ENCODE measurements around the gene LRMDA.

The LRMDA gene

GRCh38 chr10:76488602-76489001 lies 1057.2 kb downstream of the LRMDA start:
- no peaks in the 10 kb centered on the region for H3K36me3 ChIP-seq
- H3K4me3 ChIP-seq (ENCODE audit: low read depth, low read length): no peak overlapping the region
- no peak for TF ChIP-seq CTCF (IDR thresholded peaks at IDR 0.05; ENCODE audit: low read depth, low read length)
- H3K9me3 ChIP-seq (ENCODE audit: severe bottlenecking): peaks cover 14% of the 10 kb centered on the region
- no peak for DNase-seq
- no peak overlapping the region for H3K27ac ChIP-seq
- H3K27me3 ChIP-seq (ENCODE audit: insufficient read depth, low read depth, severe bottlenecking): no peaks in the 10 kb centered on the region

DNA sequence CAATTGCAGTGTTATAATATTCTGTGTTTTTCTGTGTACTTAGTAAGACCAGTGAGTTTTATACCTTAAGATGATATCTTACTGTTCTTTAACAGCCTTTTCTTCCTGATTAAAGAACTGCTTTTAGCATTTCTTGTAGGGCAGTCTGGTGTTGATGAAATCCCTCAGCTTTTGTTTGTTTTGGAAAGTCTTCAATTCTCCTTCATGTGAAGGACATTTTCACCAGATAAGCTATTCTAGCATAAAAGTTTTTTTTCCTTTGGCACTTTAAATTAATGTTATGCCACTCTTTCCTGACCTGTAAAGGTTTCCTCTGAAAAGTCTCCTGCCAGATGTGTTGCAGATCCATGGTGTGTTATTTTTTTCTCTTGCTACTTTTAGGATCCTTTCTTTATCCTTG lies 1059.8 kb downstream of the LRMDA start:
- no peak for DNase-seq
- Histone ChIP-seq H3K27ac (no peak overlapping the region), H3K9me3 (ENCODE audit: severe bottlenecking) (peaks cover 14% of the 10 kb centered on the region)

DNA sequence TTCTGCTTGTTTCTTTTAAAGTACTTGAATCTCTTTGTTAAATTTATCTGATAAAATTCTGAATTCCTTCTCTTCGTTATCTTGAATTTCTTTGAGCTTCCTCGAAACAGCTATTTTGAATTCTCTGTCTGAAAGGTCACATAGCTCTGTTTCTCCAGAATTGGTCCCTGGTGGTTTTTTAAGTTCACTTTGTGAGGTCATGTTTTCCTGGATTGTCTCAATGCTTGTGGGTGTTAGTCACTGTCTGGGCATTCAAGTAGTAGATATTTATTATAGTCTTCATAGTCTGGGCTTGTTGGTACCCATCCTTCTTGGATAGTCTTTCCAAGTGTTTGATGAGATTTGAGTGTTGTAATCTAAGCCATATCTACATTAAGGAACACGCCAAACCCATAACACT lies 1060.6 kb downstream of the LRMDA start:
- no peak for DNase-seq
- Histone ChIP-seq H3K4me3 (ENCODE audit: low read depth, low read length) (no peak overlapping the region), H3K27me3 (ENCODE audit: insufficient read depth, low read depth, severe bottlenecking) (no peaks in the 10 kb centered on the region), H3K36me3 (no peaks in the 10 kb centered on the region), H3K27ac (no peak overlapping the region), H3K9me3 (ENCODE audit: severe bottlenecking) (peaks cover 14% of the 10 kb centered on the region)
- no peak for TF ChIP-seq CTCF (IDR thresholded peaks at IDR 0.05; ENCODE audit: low read depth, low read length)

More for the DNA sequence above, 1059.8 kb downstream of the LRMDA start:
- no peak for TF ChIP-seq CTCF (IDR thresholded peaks at IDR 0.05; ENCODE audit: low read depth, low read length)
- no peaks in the 10 kb centered on the region for H3K36me3 ChIP-seq
- no peak overlapping the region for H3K4me3 ChIP-seq (ENCODE audit: low read depth, low read length)
- H3K27me3 ChIP-seq (ENCODE audit: insufficient read depth, low read depth, severe bottlenecking): no peaks in the 10 kb centered on the region

- no peak for TF ChIP-seq CTCF (IDR thresholded peaks at IDR 0.05; ENCODE audit: low read depth, low read length)
- no peaks in the 10 kb centered on the region for H3K27me3 ChIP-seq (ENCODE audit: insufficient read depth, low read depth, severe bottlenecking)
- H3K9me3 ChIP-seq (ENCODE audit: severe bottlenecking): peaks cover 14% of the 10 kb centered on the region
- no peak overlapping the region for H3K27ac ChIP-seq
- H3K36me3 ChIP-seq: no peaks in the 10 kb centered on the region
- no peak overlapping the region for H3K4me3 ChIP-seq (ENCODE audit: low read depth, low read length)
- no peak for DNase-seq
Measured at GRCh38 chr10:76492678-76493472, 1061.5 kb downstream of the LRMDA start.

GRCh38 chr10:76497666-76498065 lies 1066.2 kb downstream of the LRMDA start:
- Histone ChIP-seq H3K4me3 (ENCODE audit: low read depth, low read length) (no peak overlapping the region), H3K36me3 (no peaks in the 10 kb centered on the region), H3K9me3 (ENCODE audit: severe bottlenecking) (peaks cover 5% of the 10 kb centered on the region), H3K27ac (no peak overlapping the region), H3K27me3 (ENCODE audit: insufficient read depth, low read depth, severe bottlenecking) (no peaks in the 10 kb centered on the region)
- TF ChIP-seq CTCF (IDR thresholded peaks at IDR 0.05; ENCODE audit: low read depth, low read length): no peak
- DNase-seq: no peak

GRCh38 chr10:76504823-76505222 lies 1073.4 kb downstream of the LRMDA start:
- H3K9me3 ChIP-seq (ENCODE audit: severe bottlenecking): no peaks in the 10 kb centered on the region
- no peak for DNase-seq
- no peak overlapping the region for H3K27ac ChIP-seq
- H3K27me3 ChIP-seq (ENCODE audit: insufficient read depth, low read depth, severe bottlenecking): no peaks in the 10 kb centered on the region
- H3K36me3 ChIP-seq: no peaks in the 10 kb centered on the region
- H3K4me3 ChIP-seq (ENCODE audit: low read depth, low read length): no peak overlapping the region
- TF ChIP-seq CTCF (IDR thresholded peaks at IDR 0.05; ENCODE audit: low read depth, low read length): no peak

Measured in WERI-Rb-1 (cell line).